Liver (tissue), 9 donors: ENCODE data around the gene SLC30A9. TPM values are rescaled to one million over a fixed set of nuclear protein-coding genes. Genes with fewer than 3 reads are reported as not detected.

Experiments used
- DNase-seq: peaks from one replicate; pipeline ENCODE4 v3.0.0-alpha.2; 2017; ENCODE audit warnings: low spot score
- H3K27ac ChIP-seq, 2 donors: one replicate each; pipeline ENCODE4 v1.7.0; 2013; ENCODE audit warnings: inconsistent platforms in 2 of 2, low read length in 2 of 2, control low read depth in 1 of 2, low read depth in 1 of 2, mild to moderate bottlenecking in 1 of 2
- H3K27me3 ChIP-seq, 4 donors: one replicate each; pipeline versions ENCODE4 v1.6.1 to v1.7.0; 2013; ENCODE audit warnings: low read length in 3 of 4, inconsistent platforms in 1 of 4, mild to moderate bottlenecking in 1 of 4, moderate library complexity in 1 of 4; ENCODE audit not compliant: control insufficient read depth in 4 of 4, insufficient read depth in 4 of 4
- H3K36me3 ChIP-seq, 4 donors: one replicate each; pipeline versions ENCODE4 v1.6.1 to v1.7.0; 2013; ENCODE audit warnings: low read length in 3 of 4, mild to moderate bottlenecking in 3 of 4, low read depth in 1 of 4, moderate library complexity in 1 of 4; ENCODE audit not compliant: control insufficient read depth in 4 of 4, insufficient read depth in 3 of 4
- H3K4me1 ChIP-seq, 4 donors: one replicate each; pipeline versions ENCODE4 v1.6.1 to v1.7.0; 2013; ENCODE audit warnings: low read length in 3 of 4, mild to moderate bottlenecking in 3 of 4, moderate library complexity in 1 of 4; ENCODE audit not compliant: control insufficient read depth in 4 of 4, insufficient read depth in 4 of 4
- H3K4me3 ChIP-seq, 3 donors: one replicate each; pipeline versions ENCODE4 v1.6.1 to v1.7.0; 2013; ENCODE audit warnings: low read length in 3 of 3, control low read depth in 1 of 3, low read depth in 1 of 3, mild to moderate bottlenecking in 1 of 3
- H3K9ac ChIP-seq, 2 donors: one replicate each; pipeline ENCODE4 v1.7.0; 2013; ENCODE audit warnings: low read length in 2 of 2, mild to moderate bottlenecking in 2 of 2, moderate library complexity in 2 of 2, control low read depth in 1 of 2, low read depth in 1 of 2
- H3K9me3 ChIP-seq, 4 donors: one replicate each; pipeline versions ENCODE4 v1.6.1 to v1.7.0; 2013; ENCODE audit warnings: low read length in 3 of 4; ENCODE audit not compliant: control insufficient read depth in 4 of 4
- CTCF ChIP-seq: fragments of 150-350 bp; IDR thresholded peaks from 2 replicates; pipeline ENCODE4 v1.5.1; 2017; ENCODE audit warnings: improper control_type of control experiment, low read depth, low read length; ENCODE audit not compliant: missing input control
- GABPA ChIP-seq, 2 donors: IDR thresholded peaks in 1 of 2; conservative IDR thresholded peaks in 1 of 2; 2 replicates each; pipeline ENCODE4 v1.6.1; 2016; ENCODE audit warnings: antibody characterized with exemption in 2 of 2, mild to moderate bottlenecking in 1 of 2, moderate library complexity in 1 of 2
- HNF4A ChIP-seq, 2 donors: conservative IDR thresholded peaks; 2 replicates each; pipeline ENCODE4 v1.6.1; 2016; ENCODE audit warnings: antibody characterized with exemption in 2 of 2, mild to moderate bottlenecking in 2 of 2
- HNF4G ChIP-seq: IDR thresholded peaks from 2 replicates; pipeline ENCODE4 v1.6.1; 2016; ENCODE audit warnings: antibody characterized with exemption
- JUND ChIP-seq, 2 donors: IDR thresholded peaks; 2 replicates each; pipeline ENCODE4 v1.6.1; 2016; ENCODE audit warnings: antibody characterized with exemption in 2 of 2
- NR2F2 ChIP-seq: IDR thresholded peaks from 2 replicates; pipeline ENCODE4 v1.6.1; 2016; ENCODE audit warnings: antibody characterized with exemption
- RAD21 ChIP-seq, 2 donors: IDR thresholded peaks; 2 replicates each; pipeline ENCODE4 v1.6.1; 2016; ENCODE audit warnings: antibody characterized with exemption in 2 of 2, mild to moderate bottlenecking in 2 of 2
- REST ChIP-seq: IDR thresholded peaks from 2 replicates; pipeline ENCODE4 v1.6.1; 2016; ENCODE audit warnings: antibody characterized with exemption, mild to moderate bottlenecking
- SP1 ChIP-seq: IDR thresholded peaks from 2 replicates; pipeline ENCODE4 v1.6.1; 2018; ENCODE audit warnings: antibody characterized with exemption, mild to moderate bottlenecking
- TAF1 ChIP-seq: conservative IDR thresholded peaks from 2 replicates; pipeline ENCODE4 v1.6.1; 2016; ENCODE audit warnings: antibody characterized with exemption, mild to moderate bottlenecking
- YY1 ChIP-seq: IDR thresholded peaks from 2 replicates; pipeline ENCODE4 v1.6.1; 2016; ENCODE audit warnings: antibody characterized with exemption, mild to moderate bottlenecking
- WGBS: extraction: QIAGEN DNeasy Blood & Tissue Kit; methylation state at CpG from one replicate; pipeline ENCODE4 v1.1.7; 2013; 5-methylcytosine and 5-hydroxymethylcytosine counted together
- polyA plus RNA-seq, 2 donors: library from polyadenylated mRNA; stranded (reverse) in 1 of 2; unstranded in 1 of 2; fragments of 200-250 nt in 1 of 2; fragments of >200 nt in 1 of 2; fragmentation: Nextera tagmentation in 1 of 2; extraction: Ambion mirVana in 1 of 2; gene quantifications; one replicate each; pipeline versions ENCODE4 v1.2.1 to v1.2.3, GENCODE V29; 2013 to 2015
- total RNA-seq, 2 donors: library from RNA; depleted of rRNA; stranded (reverse); fragments of >200 nt; gene quantifications; one replicate each; pipeline ENCODE4 v1.2.3, GENCODE V29; 2014
- TF ChIP-seq, protein P1 (sequence below): IDR thresholded peaks from 2 replicates; pipeline ENCODE4 v1.6.1; 2016; ENCODE audit warnings: antibody characterized with exemption
- TF ChIP-seq, protein P2 (sequence below): IDR thresholded peaks from 2 replicates; pipeline ENCODE4 v1.6.1; 2016; ENCODE audit warnings: antibody characterized with exemption
- donor health status: healthy.
- donor health status: healthy.
- donor health status: healthy.
- donor health status: healthy.
- donor health status: healthy.

SLC30A9 gene
- total and polyA plus RNA-seq, 4 donors, result 13.5 to 31.0 (median 22.2) TPM

- no peak overlapping the region for H3K27ac ChIP-seq
- peaks cover 0 to 3% (median 1%) of the 10 kb centered on the region in 4 donors for H3K9me3 ChIP-seq
- TF ChIP-seq JUND (IDR thresholded peaks at IDR 0.05) (no peak), HNF4A (conservative IDR thresholded peaks at IDR 0.05) (no peak), GABPA (IDR thresholded peaks at IDR 0.05 in 1 of 2, conservative IDR thresholded peaks at IDR 0.05 in 1 of 2) (no peak), CTCF (no peak), SP1 (no peak), HNF4G (no peak), RAD21 (IDR thresholded peaks at IDR 0.05) (no peak), YY1 (no peak), NR2F2 (no peak), REST (no peak), TAF1 (no peak)
- TF ChIP-seq, protein P1, sequence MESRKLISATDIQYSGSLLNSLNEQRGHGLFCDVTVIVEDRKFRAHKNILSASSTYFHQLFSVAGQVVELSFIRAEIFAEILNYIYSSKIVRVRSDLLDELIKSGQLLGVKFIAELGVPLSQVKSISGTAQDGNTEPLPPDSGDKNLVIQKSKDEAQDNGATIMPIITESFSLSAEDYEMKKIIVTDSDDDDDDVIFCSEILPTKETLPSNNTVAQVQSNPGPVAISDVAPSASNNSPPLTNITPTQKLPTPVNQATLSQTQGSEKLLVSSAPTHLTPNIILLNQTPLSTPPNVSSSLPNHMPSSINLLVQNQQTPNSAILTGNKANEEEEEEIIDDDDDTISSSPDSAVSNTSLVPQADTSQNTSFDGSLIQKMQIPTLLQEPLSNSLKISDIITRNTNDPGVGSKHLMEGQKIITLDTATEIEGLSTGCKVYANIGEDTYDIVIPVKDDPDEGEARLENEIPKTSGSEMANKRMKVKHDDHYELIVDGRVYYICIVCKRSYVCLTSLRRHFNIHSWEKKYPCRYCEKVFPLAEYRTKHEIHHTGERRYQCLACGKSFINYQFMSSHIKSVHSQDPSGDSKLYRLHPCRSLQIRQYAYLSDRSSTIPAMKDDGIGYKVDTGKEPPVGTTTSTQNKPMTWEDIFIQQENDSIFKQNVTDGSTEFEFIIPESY, result no peak
- TF ChIP-seq, protein P2, sequence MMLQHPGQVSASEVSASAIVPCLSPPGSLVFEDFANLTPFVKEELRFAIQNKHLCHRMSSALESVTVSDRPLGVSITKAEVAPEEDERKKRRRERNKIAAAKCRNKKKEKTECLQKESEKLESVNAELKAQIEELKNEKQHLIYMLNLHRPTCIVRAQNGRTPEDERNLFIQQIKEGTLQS, result no peak
- no peaks in the 10 kb centered on the region for H3K4me1 ChIP-seq
- no peaks in the 10 kb centered on the region for H3K27me3 ChIP-seq
- no peak for DNase-seq
- WGBS, result 93% methylated on average over 2 of the region's 2 CpGs
- H3K36me3 ChIP-seq, result no peaks in the 10 kb centered on the region
- no peak overlapping the region for H3K4me3 ChIP-seq
- no peak overlapping the region for H3K9ac ChIP-seq
Observed at GRCh38 chr4:41967392-41967791, 22.9 kb upstream of the SLC30A9 start.

GRCh38 chr4:41969671-41970070, 20.7 kb upstream of the SLC30A9 start:
- TF ChIP-seq, protein P2, result no peak
- no peak for DNase-seq
- Histone ChIP-seq H3K27me3 (no peaks in the 10 kb centered on the region), H3K27ac (no peak overlapping the region), H3K9ac (no peak overlapping the region), H3K36me3 (no peaks in the 10 kb centered on the region), H3K9me3 (peaks cover 0 to 3% (median 1%) of the 10 kb centered on the region in 4 donors), H3K4me1 (no peaks in the 10 kb centered on the region), H3K4me3 (no peak overlapping the region)
